ENCODE data around the gene USP36. TPM values are rescaled to one million over a fixed set of nuclear protein-coding genes. Genes with fewer than 3 reads are reported as not detected.

Gene USP36
- polyA plus RNA-seq, 1 donor (not counting 4 experiments of a cell fraction or from before 2014, with no cell fraction given) = 25.2 TPM

DNA sequence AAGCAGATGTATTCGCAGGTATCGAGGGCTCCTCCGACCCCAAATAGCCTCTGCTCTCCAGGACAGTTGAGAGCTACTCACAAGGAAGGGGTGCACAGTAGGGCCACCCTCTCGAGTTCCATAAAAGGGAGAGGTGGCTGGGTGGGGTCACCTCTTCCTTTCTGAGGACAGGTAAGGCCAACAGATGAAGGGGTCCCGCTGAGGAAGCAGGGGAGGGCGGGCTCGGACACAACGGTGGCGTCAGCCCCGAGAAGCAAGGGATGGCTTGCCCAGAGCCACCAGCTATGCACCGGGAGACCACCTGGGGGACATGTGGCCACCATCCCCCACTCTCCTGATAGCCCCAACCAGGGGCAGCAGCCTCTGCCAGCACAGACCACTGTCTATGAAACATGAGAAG lies 43.4 kb downstream of the USP36 start:
- H3K79me2 ChIP-seq (ENCODE audit: control insufficient read depth, insufficient read depth, low read length) = no peaks in the 10 kb centered on the region
- H3K4me1 ChIP-seq (ENCODE audit: control insufficient read depth, extremely low read depth, insufficient read depth, low read length) = peaks cover 7% of the 10 kb centered on the region
- H4K20me1 ChIP-seq (ENCODE audit: control insufficient read depth, extremely low read depth, insufficient read depth, low read length) = peaks cover 3% of the 10 kb centered on the region
- no peak overlapping the region for H3K4me2 ChIP-seq (ENCODE audit: control insufficient read depth, extremely low read depth, insufficient read depth, low read depth, low read length)
- FAIRE-seq = no peak
- H3K9me3 ChIP-seq (ENCODE audit: control insufficient read depth, low read depth, low read length) = no peaks in the 10 kb centered on the region
- no peak overlapping the region for H3K9ac ChIP-seq (ENCODE audit: control insufficient read depth, extremely low read depth, insufficient read depth, low read length)
- DNase-seq (ENCODE audit: low read depth, low spot score) = no peak
- no peaks in the 10 kb centered on the region for H3K27me3 ChIP-seq (ENCODE audit: control insufficient read depth, extremely low read depth, insufficient read depth, low read length)
- dilution Hi-C loops (cut with MboI; ENCODE audit: extremely low pct_ligation_motif_present, low sequenced_read_pairs) = no loop called here
- no peak overlapping the region for H3K4me3 ChIP-seq (ENCODE audit: control insufficient read depth in 2 of 3, extremely low read depth in 1 of 3, insufficient read depth in 2 of 3, low read depth in 1 of 3, low read length in 3 of 3)
- no peak overlapping the region for H2AFZ ChIP-seq (ENCODE audit: control insufficient read depth, low read length)
- peaks cover 2% of the 10 kb centered on the region for H3K9me1 ChIP-seq (ENCODE audit: control insufficient read depth, extremely low read depth, insufficient read depth, low read length)
- peaks cover 34 to 50% of the 10 kb centered on the region in 2 experiments for H3K36me3 ChIP-seq (ENCODE audit: control insufficient read depth in 2 of 2, extremely low read depth in 1 of 2, insufficient read depth in 2 of 2, low read length in 2 of 2)
- H3K27ac ChIP-seq (ENCODE audit: control insufficient read depth, insufficient read depth, low read length) = no peak overlapping the region
- no peak for TF ChIP-seq EZH2 (IDR thresholded peaks at IDR 0.05; ENCODE audit: low read length)
- TF ChIP-seq, protein P1, sequence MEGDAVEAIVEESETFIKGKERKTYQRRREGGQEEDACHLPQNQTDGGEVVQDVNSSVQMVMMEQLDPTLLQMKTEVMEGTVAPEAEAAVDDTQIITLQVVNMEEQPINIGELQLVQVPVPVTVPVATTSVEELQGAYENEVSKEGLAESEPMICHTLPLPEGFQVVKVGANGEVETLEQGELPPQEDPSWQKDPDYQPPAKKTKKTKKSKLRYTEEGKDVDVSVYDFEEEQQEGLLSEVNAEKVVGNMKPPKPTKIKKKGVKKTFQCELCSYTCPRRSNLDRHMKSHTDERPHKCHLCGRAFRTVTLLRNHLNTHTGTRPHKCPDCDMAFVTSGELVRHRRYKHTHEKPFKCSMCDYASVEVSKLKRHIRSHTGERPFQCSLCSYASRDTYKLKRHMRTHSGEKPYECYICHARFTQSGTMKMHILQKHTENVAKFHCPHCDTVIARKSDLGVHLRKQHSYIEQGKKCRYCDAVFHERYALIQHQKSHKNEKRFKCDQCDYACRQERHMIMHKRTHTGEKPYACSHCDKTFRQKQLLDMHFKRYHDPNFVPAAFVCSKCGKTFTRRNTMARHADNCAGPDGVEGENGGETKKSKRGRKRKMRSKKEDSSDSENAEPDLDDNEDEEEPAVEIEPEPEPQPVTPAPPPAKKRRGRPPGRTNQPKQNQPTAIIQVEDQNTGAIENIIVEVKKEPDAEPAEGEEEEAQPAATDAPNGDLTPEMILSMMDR (optimal IDR thresholded peaks at IDR 0.05 in 1 of 3, IDR thresholded peaks at IDR 0.05 in 1 of 3, conservative IDR thresholded peaks at IDR 0.05 in 1 of 3; ENCODE audit: extremely low read depth in 1 of 3, insufficient read depth in 2 of 3, low read length in 3 of 3) = no peak

DNA sequence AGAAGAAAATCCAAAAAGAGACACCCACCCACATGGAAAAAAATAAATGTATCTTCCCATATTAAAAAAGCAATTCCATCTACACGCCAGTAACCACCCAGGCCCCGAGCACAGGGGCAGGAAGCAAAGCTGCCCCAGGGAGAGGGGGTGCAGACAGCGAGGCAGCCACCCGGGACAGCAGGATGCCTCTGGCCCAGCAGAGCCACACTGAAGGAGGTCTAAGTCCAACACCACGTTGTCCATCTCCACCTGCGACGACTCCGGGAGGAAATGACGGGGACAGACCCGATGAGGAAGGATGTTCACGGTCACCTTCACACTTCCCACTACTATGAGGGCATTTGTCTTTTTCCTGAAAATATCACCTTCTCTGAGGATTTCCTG lies 44.1 kb downstream of the USP36 start:
- Histone ChIP-seq H3K4me3 (ENCODE audit: control insufficient read depth in 2 of 3, extremely low read depth in 1 of 3, insufficient read depth in 2 of 3, low read depth in 1 of 3, low read length in 3 of 3) (no peak overlapping the region), H3K9me1 (ENCODE audit: control insufficient read depth, extremely low read depth, insufficient read depth, low read length) (peaks cover 2% of the 10 kb centered on the region), H3K4me1 (ENCODE audit: control insufficient read depth, extremely low read depth, insufficient read depth, low read length) (peaks cover 12% of the 10 kb centered on the region), H3K36me3 (ENCODE audit: control insufficient read depth in 2 of 2, extremely low read depth in 1 of 2, insufficient read depth in 2 of 2, low read length in 2 of 2) (peaks cover 33 to 53% of the 10 kb centered on the region in 2 experiments), H3K27ac (ENCODE audit: control insufficient read depth, insufficient read depth, low read length) (no peak overlapping the region), H3K79me2 (ENCODE audit: control insufficient read depth, insufficient read depth, low read length) (no peaks in the 10 kb centered on the region), H3K4me2 (ENCODE audit: control insufficient read depth, extremely low read depth, insufficient read depth, low read depth, low read length) (no peak overlapping the region), H3K9ac (ENCODE audit: control insufficient read depth, extremely low read depth, insufficient read depth, low read length) (no peak overlapping the region), H3K27me3 (ENCODE audit: control insufficient read depth, extremely low read depth, insufficient read depth, low read length) (no peaks in the 10 kb centered on the region), H3K9me3 (ENCODE audit: control insufficient read depth, low read depth, low read length) (no peaks in the 10 kb centered on the region), H2AFZ (ENCODE audit: control insufficient read depth, low read length) (no peak overlapping the region), H4K20me1 (ENCODE audit: control insufficient read depth, extremely low read depth, insufficient read depth, low read length) (peaks cover 3% of the 10 kb centered on the region)
- dilution Hi-C loops (cut with MboI; ENCODE audit: extremely low pct_ligation_motif_present, low sequenced_read_pairs) = no loop called here
- DNase-seq (ENCODE audit: low read depth, low spot score) (no peak), FAIRE-seq (no peak)
- no peak for TF ChIP-seq EZH2 (IDR thresholded peaks at IDR 0.05; ENCODE audit: low read length)

DNA sequence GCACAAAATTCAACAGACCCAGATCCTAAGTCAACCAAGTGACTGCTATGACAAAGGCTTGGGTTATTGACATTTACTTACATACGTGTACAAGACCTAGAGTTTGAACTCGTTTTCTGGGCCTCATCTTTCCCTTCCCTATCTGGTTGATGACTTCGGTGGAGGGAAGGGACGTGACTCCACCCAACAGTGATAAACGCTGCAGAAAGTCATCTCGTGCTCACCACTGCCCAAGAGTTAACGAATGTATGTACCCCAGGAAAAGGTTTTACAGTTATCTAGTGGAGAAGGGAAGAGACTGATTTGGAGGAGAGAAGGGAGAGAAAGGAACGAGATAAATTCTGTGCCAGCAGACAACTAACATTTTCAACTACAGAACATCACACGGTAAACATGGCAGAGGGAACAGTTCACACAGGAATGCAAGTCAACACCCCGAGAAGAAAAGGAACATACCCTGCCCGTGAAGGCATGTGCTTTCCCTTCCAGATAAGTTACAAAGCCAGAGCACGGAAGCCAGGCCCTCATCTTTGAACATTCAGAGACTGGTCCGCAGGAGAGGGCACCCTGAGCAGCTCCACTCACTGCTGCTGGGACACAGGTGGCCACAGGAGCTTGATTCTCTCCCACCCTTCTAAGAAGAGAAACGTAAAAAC lies 44.6 kb downstream of the USP36 start:
- TF ChIP-seq, protein P1 (optimal IDR thresholded peaks at IDR 0.05 in 1 of 3, IDR thresholded peaks at IDR 0.05 in 1 of 3, conservative IDR thresholded peaks at IDR 0.05 in 1 of 3; ENCODE audit: extremely low read depth in 1 of 3, insufficient read depth in 2 of 3, low read length in 3 of 3) = no peak
- no peak for TF ChIP-seq EZH2 (IDR thresholded peaks at IDR 0.05; ENCODE audit: low read length)
- Histone ChIP-seq H3K4me1 (ENCODE audit: control insufficient read depth, extremely low read depth, insufficient read depth, low read length) (peaks cover 11% of the 10 kb centered on the region), H3K9me1 (ENCODE audit: control insufficient read depth, extremely low read depth, insufficient read depth, low read length) (peaks cover 2% of the 10 kb centered on the region), H3K27me3 (ENCODE audit: control insufficient read depth, extremely low read depth, insufficient read depth, low read length) (no peaks in the 10 kb centered on the region), H3K4me3 (ENCODE audit: control insufficient read depth in 2 of 3, extremely low read depth in 1 of 3, insufficient read depth in 2 of 3, low read depth in 1 of 3, low read length in 3 of 3) (no peak overlapping the region), H3K27ac (ENCODE audit: control insufficient read depth, insufficient read depth, low read length) (no peak overlapping the region), H3K79me2 (ENCODE audit: control insufficient read depth, insufficient read depth, low read length) (no peaks in the 10 kb centered on the region), H3K9ac (ENCODE audit: control insufficient read depth, extremely low read depth, insufficient read depth, low read length) (no peak overlapping the region), H4K20me1 (ENCODE audit: control insufficient read depth, extremely low read depth, insufficient read depth, low read length) (peaks cover 3% of the 10 kb centered on the region), H3K36me3 (ENCODE audit: control insufficient read depth in 2 of 2, extremely low read depth in 1 of 2, insufficient read depth in 2 of 2, low read length in 2 of 2) (peaks cover 33 to 53% of the 10 kb centered on the region in 2 experiments), H3K4me2 (ENCODE audit: control insufficient read depth, extremely low read depth, insufficient read depth, low read depth, low read length) (no peak overlapping the region), H2AFZ (ENCODE audit: control insufficient read depth, low read length) (no peak overlapping the region), H3K9me3 (ENCODE audit: control insufficient read depth, low read depth, low read length) (no peaks in the 10 kb centered on the region)
- FAIRE-seq (no peak), DNase-seq (ENCODE audit: low read depth, low spot score) (no peak)
- dilution Hi-C loops (cut with MboI; ENCODE audit: extremely low pct_ligation_motif_present, low sequenced_read_pairs) = no loop called here
